Activated B cell treated with CpG ODN at 0.5 μM for 24 hours (primary cell): Measurements from ENCODE around the gene FLNB. TPM values are rescaled to one million over a fixed set of nuclear protein-coding genes. Genes with fewer than 3 reads are reported as not detected.
A peak's percentile ranks its signal among the peaks of the same experiment; 100 is the strongest.

Source experiments
- ATAC-seq: fragments of 200-7000 bp; cut with Tn5 transposase; one replicate; pipeline ENCODE4 v1.10.0; 2021; ENCODE audit warnings: low read depth, mild to moderate bottlenecking, moderate library complexity
- CTCF ChIA-PET: fragments of 350-600 bp; sonication (Branson Sonifier 250); formaldehyde crosslinking; loops from one replicate; lab custom pipeline; 2021; ENCODE audit warnings: antibody characterized with exemption; lab: Charles Lee
- POLR2A ChIA-PET: fragments of 350-600 bp; sonication (Branson Sonifier 250); formaldehyde crosslinking; loops from one replicate; lab custom pipeline; 2021; ENCODE audit warnings: antibody characterized with exemption; lab: Charles Lee
- DNase-seq: peaks from one replicate; pipeline ENCODE4 v3.0.0; 2022
- H3K27ac Mint-ChIP-seq: one replicate; pipeline ENCODE4 v1.8.0; 2020; ENCODE audit warnings: mixed read lengths
- H3K27me3 Mint-ChIP-seq: one replicate; pipeline ENCODE4 v1.8.0; 2021; ENCODE audit warnings: mixed read lengths
- H3K36me3 Mint-ChIP-seq: one replicate; pipeline ENCODE4 v1.8.0; 2021; ENCODE audit warnings: low read depth, mixed read lengths
- H3K4me1 Mint-ChIP-seq: one replicate; pipeline ENCODE4 v1.8.0; 2021; ENCODE audit warnings: mixed read lengths
- H3K4me3 Mint-ChIP-seq: one replicate; pipeline ENCODE4 v1.8.0; 2020; ENCODE audit warnings: mild to moderate bottlenecking, mixed read lengths
- H3K9me3 Mint-ChIP-seq: one replicate; pipeline ENCODE4 v1.8.0; 2020; ENCODE audit warnings: mixed read lengths
- CTCF ChIP-seq: fragments of 200-600 bp; IDR thresholded peaks from one replicate; pipeline ENCODE4 v1.8.0; 2022; ENCODE audit warnings: antibody characterized with exemption, mild to moderate bottlenecking
- intact Hi-C: fragments of 100-400 bp; cut with micrococcal nuclease; formaldehyde crosslinking; loops from one replicate; pipeline ENCODE4 v1.15.1; 2024
- total RNA-seq: library from RNA; stranded (reverse); gene quantifications from 2 replicates; pipeline ENCODE4 v1.2.3, GENCODE V29; 2022

FLNB gene
- total RNA-seq, 1 donor from 2014 or later: 16.7 TPM

- Mint-ChIP-seq H3K36me3 (peaks cover 38% of the 10 kb centered on the region), H3K27me3 (no peaks in the 10 kb centered on the region), H3K9me3 (no peaks in the 10 kb centered on the region), H3K4me3 (no peak overlapping the region), H3K27ac (no peak overlapping the region), H3K4me1 (no peaks in the 10 kb centered on the region)
- ATAC-seq (no peak), DNase-seq (no peak)
- TF ChIP-seq CTCF: no peak
- ChIA-PET CTCF (no interaction called here), POLR2A (no interaction called here)
- intact Hi-C loops: no loop called here
Measured at GRCh38 chr3:58164199-58164879, 156.1 kb downstream of the FLNB start.

DNA sequence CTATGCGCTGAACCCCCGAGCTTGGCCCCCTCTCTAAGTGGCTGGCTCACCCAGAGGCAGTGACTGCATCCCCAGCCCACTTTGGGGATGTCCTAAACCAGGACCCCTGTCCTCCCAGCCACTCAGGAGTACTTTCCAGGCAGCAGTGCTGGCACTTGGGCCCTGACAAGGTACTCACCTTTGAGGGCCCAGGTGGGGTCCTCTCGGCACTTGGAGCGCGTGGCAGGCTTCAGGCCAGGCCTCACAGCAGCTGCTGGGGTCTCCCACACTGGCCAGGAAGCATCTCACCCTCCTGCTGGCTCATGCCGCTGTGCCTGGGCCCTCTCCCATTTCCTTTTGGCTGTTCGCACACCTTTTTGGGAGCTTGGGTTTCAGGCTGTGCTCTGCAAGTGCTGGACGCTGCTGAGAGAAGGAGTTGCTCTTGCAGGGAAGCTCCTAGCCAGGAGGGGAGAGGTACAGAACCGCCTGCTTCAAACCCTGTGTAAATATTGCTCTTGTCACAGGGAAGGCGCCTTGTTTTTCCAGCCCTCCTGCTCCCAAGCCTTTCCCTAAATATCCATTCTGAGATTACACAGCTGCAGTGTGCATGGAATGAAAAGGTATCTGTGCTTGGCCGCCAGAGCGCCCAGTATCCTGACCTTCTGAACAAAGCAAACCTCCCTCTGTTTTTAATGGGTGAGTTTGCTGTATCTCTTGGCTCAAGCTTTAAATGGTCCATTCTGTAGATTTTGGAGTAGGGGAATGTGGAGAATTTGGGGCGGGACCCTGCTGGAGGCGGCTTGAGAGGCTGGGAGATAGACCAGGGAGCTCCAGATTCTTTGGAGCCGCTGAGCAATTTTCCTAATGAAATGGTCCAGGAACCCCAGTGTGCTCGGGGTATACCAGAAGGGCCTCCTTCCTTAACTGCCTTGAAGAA lies 156.9 kb downstream of the FLNB start:
- ChIA-PET POLR2A (no interaction called here), CTCF (interaction anchor here (3.4 kb wide), 1 partner anchor 12 kb away, joined by 23 read pairs; no protein-coding TSS in a partner anchor)
- Mint-ChIP-seq H3K9me3 (no peaks in the 10 kb centered on the region), H3K36me3 (peaks cover 35% of the 10 kb centered on the region), H3K27ac (no peak overlapping the region), H3K4me3 (no peak overlapping the region), H3K27me3 (no peaks in the 10 kb centered on the region), H3K4me1 (no peaks in the 10 kb centered on the region)
- no peak for TF ChIP-seq CTCF
- intact Hi-C loops: no loop called here
- DNase-seq: no peak
- ATAC-seq: no peak

GRCh38 chr3:58167431-58168351 lies 159.5 kb downstream of the FLNB start:
- ChIA-PET POLR2A (no interaction called here), CTCF (interaction anchor here (1.0 to 3.4 kb wide), 5 partner anchors 9 to 160 kb away, joined by 3 to 23 read pairs (median 3); no protein-coding TSS in a partner anchor)
- intact Hi-C loops: no loop called here
- TF ChIP-seq CTCF: no peak
- Mint-ChIP-seq H3K4me3 (no peak overlapping the region), H3K4me1 (no peaks in the 10 kb centered on the region), H3K27me3 (no peaks in the 10 kb centered on the region), H3K27ac (no peak overlapping the region), H3K36me3 (peaks cover 30% of the 10 kb centered on the region), H3K9me3 (no peaks in the 10 kb centered on the region)
- peak; percentile 31 for DNase-seq
- peak; percentile 83 for ATAC-seq

- Mint-ChIP-seq H3K4me1 (no peaks in the 10 kb centered on the region), H3K27ac (no peak overlapping the region), H3K9me3 (no peaks in the 10 kb centered on the region), H3K36me3 (peaks cover 25% of the 10 kb centered on the region), H3K4me3 (no peak overlapping the region), H3K27me3 (no peaks in the 10 kb centered on the region)
- intact Hi-C loops: no loop called here
- DNase-seq (no peak), ATAC-seq (no peak)
- POLR2A ChIA-PET: no interaction called here
- CTCF ChIA-PET: interaction anchor here (3.4 kb wide), 1 partner anchor 9 kb away, joined by 23 read pairs; no protein-coding TSS in a partner anchor
- TF ChIP-seq CTCF: no peak
Measured at GRCh38 chr3:58168498-58168897, 160.3 kb downstream of the FLNB start.
